ENCODE results near the gene NRDC.

Gene NRDC

GRCh38 chr1:51878616-51879336 is at the start of gene NRDC:
Gene NRDC, minus strand, starts transcription at chr1:51878727. Its CDS starts 112 bp downstream, at chr1:51878615.
- Histone ChIP-seq H3K27ac (peak within 1 kb of the TSS; percentile 93 to 99 (median 98)), H4K20me1 (peaks cover 19 to 44% (median 35%) of the 10 kb centered on the region in 11 experiments; a peak in 21 of 22 replicates), H3K36me3 (peaks cover 5 to 29% (median 16%) of the 10 kb centered on the region in 11 experiments; a peak in 19 of 22 replicates), H3K27me3 (no peaks in the 10 kb centered on the region), H3K9ac (peak within 1 kb of the TSS; percentile 94 to 99 (median 98)), H3K9me3 (replicated peaks in 1 of 11) (no peaks in the 10 kb centered on the region), H3K4me3 (peak within 1 kb of the TSS; percentile 78 to 98 (median 90)), H3K4me1 (peaks cover 27 to 50% (median 35%) of the 10 kb centered on the region in 10 experiments), H3K4me2 (peak within 1 kb of the TSS; percentile 82 to 98 (median 90))
- peak in 9 of 11 experiments; percentile 25 to 64 (median 52); a peak in 10 of 22 replicates for TF ChIP-seq Cebpa-rat (IDR thresholded peaks at IDR 0.05)

- no peaks in the 10 kb centered on the region for H3K9me3 ChIP-seq (replicated peaks in 1 of 11)
Observed at GRCh38 chr1:51927029-51927428, 48.5 kb upstream of the NRDC start.

DNA sequence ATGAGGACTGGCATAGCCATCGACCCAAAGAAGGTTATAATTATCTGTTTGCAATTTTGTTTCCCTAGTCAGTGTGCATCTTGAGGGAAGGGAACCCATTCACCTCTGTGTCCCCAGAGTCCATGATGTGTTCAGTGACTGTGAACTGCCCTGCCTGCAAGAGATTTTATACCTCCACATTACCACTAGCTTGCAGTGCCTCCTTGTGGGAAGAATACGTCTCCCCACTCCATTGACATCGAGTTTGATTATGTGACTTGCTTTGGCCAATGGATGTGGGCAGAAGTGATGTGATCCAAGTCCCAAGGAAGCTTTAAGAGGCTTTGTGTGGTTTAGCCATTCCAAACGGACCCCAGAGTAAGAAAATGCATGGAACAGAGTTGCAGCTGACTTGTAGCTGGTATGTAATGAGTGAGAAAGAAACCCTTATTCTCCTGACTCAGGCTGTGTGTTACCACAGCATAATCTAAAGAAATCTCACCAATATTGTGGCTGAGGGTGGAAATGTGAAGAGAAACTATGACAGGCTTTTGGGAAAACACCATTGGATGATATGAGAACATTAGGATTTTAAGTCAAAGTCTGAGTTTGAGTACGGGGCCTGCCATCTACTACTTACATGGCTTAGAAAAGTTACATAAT is 47.8 kb upstream of the NRDC start:
- no peaks in the 10 kb centered on the region for H3K9me3 ChIP-seq (replicated peaks in 1 of 11)
- no peak overlapping the region for H3K4me2 ChIP-seq
- H4K20me1 ChIP-seq, result no peaks in the 10 kb centered on the region
- no peaks in the 10 kb centered on the region for H3K27me3 ChIP-seq
- H3K9ac ChIP-seq, result no peak overlapping the region
- no peaks in the 10 kb centered on the region for H3K36me3 ChIP-seq
- TF ChIP-seq Cebpa-rat (IDR thresholded peaks at IDR 0.05), result no peak
- H3K4me1 ChIP-seq, result no peaks in the 10 kb centered on the region; a peak in 1 of 20 replicates
- no peak overlapping the region for H3K4me3 ChIP-seq
- H3K27ac ChIP-seq, result no peak overlapping the region

More at GRCh38 chr1:51927029-51927428, 48.5 kb upstream of the NRDC start:
- Histone ChIP-seq H3K4me3 (no peak overlapping the region), H3K27me3 (no peaks in the 10 kb centered on the region), H3K4me1 (no peaks in the 10 kb centered on the region; a peak in 1 of 20 replicates), H3K36me3 (no peaks in the 10 kb centered on the region), H4K20me1 (no peaks in the 10 kb centered on the region), H3K4me2 (no peak overlapping the region), H3K9ac (no peak overlapping the region), H3K27ac (no peak overlapping the region)
- no peak for TF ChIP-seq Cebpa-rat (IDR thresholded peaks at IDR 0.05)

GRCh38 chr1:51924455-51924854 is 45.9 kb upstream of the NRDC start:
- no peak for TF ChIP-seq Cebpa-rat (IDR thresholded peaks at IDR 0.05)

GRCh38 chr1:51922040-51922439 is 43.5 kb upstream of the NRDC start:
- TF ChIP-seq Cebpa-rat (IDR thresholded peaks at IDR 0.05), result no peak
- Histone ChIP-seq H3K36me3 (no peaks in the 10 kb centered on the region), H3K4me1 (peaks cover 0 to 6% (median 0%) of the 10 kb centered on the region in 10 experiments; a peak in 1 of 20 replicates), H3K9me3 (replicated peaks in 1 of 11) (no peaks in the 10 kb centered on the region), H3K4me2 (no peak overlapping the region), H4K20me1 (no peaks in the 10 kb centered on the region; a peak in 2 of 22 replicates), H3K27me3 (no peaks in the 10 kb centered on the region), H3K4me3 (no peak overlapping the region), H3K27ac (no peak overlapping the region), H3K9ac (no peak overlapping the region)

More at GRCh38 chr1:51924455-51924854, 45.9 kb upstream of the NRDC start:
- Histone ChIP-seq H4K20me1 (no peaks in the 10 kb centered on the region; a peak in 2 of 22 replicates), H3K9me3 (replicated peaks in 1 of 11) (no peaks in the 10 kb centered on the region), H3K4me3 (no peak overlapping the region), H3K27me3 (no peaks in the 10 kb centered on the region), H3K27ac (no peak overlapping the region), H3K36me3 (no peaks in the 10 kb centered on the region), H3K4me2 (no peak overlapping the region), H3K4me1 (peaks cover 0 to 3% (median 0%) of the 10 kb centered on the region in 10 experiments; a peak in 1 of 20 replicates), H3K9ac (no peak overlapping the region)

GRCh38 chr1:51920130-51920529 is 41.6 kb upstream of the NRDC start:
- H3K9ac ChIP-seq, result no peak overlapping the region
- H4K20me1 ChIP-seq, result no peaks in the 10 kb centered on the region; a peak in 2 of 22 replicates
- TF ChIP-seq Cebpa-rat (IDR thresholded peaks at IDR 0.05), result no peak
- peaks cover 0 to 6% (median 0%) of the 10 kb centered on the region in 10 experiments; a peak in 1 of 20 replicates for H3K4me1 ChIP-seq
- no peaks in the 10 kb centered on the region for H3K27me3 ChIP-seq
- no peaks in the 10 kb centered on the region for H3K36me3 ChIP-seq
- H3K27ac ChIP-seq, result no peak overlapping the region
- no peak overlapping the region for H3K4me3 ChIP-seq
- no peak overlapping the region for H3K4me2 ChIP-seq
- no peaks in the 10 kb centered on the region for H3K9me3 ChIP-seq (replicated peaks in 1 of 11)

GRCh38 chr1:51919684-51920083 is 41.2 kb upstream of the NRDC start:
- no peaks in the 10 kb centered on the region; a peak in 2 of 22 replicates for H4K20me1 ChIP-seq
- no peak overlapping the region for H3K9ac ChIP-seq
- no peaks in the 10 kb centered on the region for H3K9me3 ChIP-seq (replicated peaks in 1 of 11)
- H3K27me3 ChIP-seq, result no peaks in the 10 kb centered on the region
- H3K4me3 ChIP-seq, result no peak overlapping the region
- no peak for TF ChIP-seq Cebpa-rat (IDR thresholded peaks at IDR 0.05)
- no peaks in the 10 kb centered on the region for H3K36me3 ChIP-seq
- no peak overlapping the region for H3K27ac ChIP-seq
- peaks cover 0 to 6% (median 0%) of the 10 kb centered on the region in 10 experiments; a peak in 1 of 20 replicates for H3K4me1 ChIP-seq
- H3K4me2 ChIP-seq, result 0 out of 22 replicates have a peak overlapping the region, but pooled peaks of 1 of the 11 experiments have one; percentile 1

- no peaks in the 10 kb centered on the region for H3K27me3 ChIP-seq
- H3K4me1 ChIP-seq, result 0 out of 20 replicates have a peak, but pooled peaks cover 0 to 6% (median 0%) of the 10 kb centered on the region in 10 experiments
- H3K9me3 ChIP-seq (replicated peaks in 1 of 11), result peaks cover 0 to 8% (median 0%) of the 10 kb centered on the region in 11 experiments; a peak in 1 of 22 replicates
- H4K20me1 ChIP-seq, result no peaks in the 10 kb centered on the region; a peak in 2 of 22 replicates
- no peak overlapping the region for H3K27ac ChIP-seq
- no peak overlapping the region for H3K4me2 ChIP-seq
- H3K9ac ChIP-seq, result no peak overlapping the region
- H3K36me3 ChIP-seq, result no peaks in the 10 kb centered on the region
- H3K4me3 ChIP-seq, result no peak overlapping the region
- no peak for TF ChIP-seq Cebpa-rat (IDR thresholded peaks at IDR 0.05)
Observed at GRCh38 chr1:51916587-51917405, 38.3 kb upstream of the NRDC start.

Data from BLaER1 treated with 17β-estradiol and CSF1 and Interleukin-3, amounts not matched to agents 10 nM and 100 nM (cell line).